Kidney epithelial cell (primary cell): ENCODE measurements around the gene DYRK1B. TPM values are rescaled to one million over a fixed set of nuclear protein-coding genes. Genes with fewer than 3 reads are reported as not detected.

Experiments used
- DNase-seq: peaks from one replicate; pipeline ENCODE4 v3.0.0-alpha.2; 2010; ENCODE audit warnings: low read depth
- H3K27me3 ChIP-seq: 2 replicates; pipeline ENCODE4 v1.6.0; 2011; ENCODE audit warnings: low read length; ENCODE audit not compliant: control insufficient read depth, insufficient read depth
- H3K36me3 ChIP-seq: 2 replicates; pipeline ENCODE4 v1.5.1; 2011; ENCODE audit warnings: low read length; ENCODE audit not compliant: control insufficient read depth, insufficient read depth
- H3K4me3 ChIP-seq: 2 replicates; pipeline ENCODE4 v1.5.1; 2011; ENCODE audit warnings: low read depth, mild to moderate bottlenecking, control low read depth, low read length
- total RNA-seq: library from RNA; depleted of rRNA; stranded (reverse); fragments of >200 nt; gene quantifications from 2 replicates; pipeline ENCODE4 v1.2.3, GENCODE V29; 2015
- TF ChIP-seq, protein P1 (sequence below): IDR thresholded peaks from 2 replicates; pipeline ENCODE4 v1.5.1; 2011; ENCODE audit warnings: mild to moderate bottlenecking, moderate library complexity, low read length, control low read depth, inconsistent platforms; ENCODE audit not compliant: insufficient read depth, poor library complexity, severe bottlenecking

DYRK1B gene
- total RNA-seq, 1 donor from 2014 or later, result 19.3 TPM

DNA sequence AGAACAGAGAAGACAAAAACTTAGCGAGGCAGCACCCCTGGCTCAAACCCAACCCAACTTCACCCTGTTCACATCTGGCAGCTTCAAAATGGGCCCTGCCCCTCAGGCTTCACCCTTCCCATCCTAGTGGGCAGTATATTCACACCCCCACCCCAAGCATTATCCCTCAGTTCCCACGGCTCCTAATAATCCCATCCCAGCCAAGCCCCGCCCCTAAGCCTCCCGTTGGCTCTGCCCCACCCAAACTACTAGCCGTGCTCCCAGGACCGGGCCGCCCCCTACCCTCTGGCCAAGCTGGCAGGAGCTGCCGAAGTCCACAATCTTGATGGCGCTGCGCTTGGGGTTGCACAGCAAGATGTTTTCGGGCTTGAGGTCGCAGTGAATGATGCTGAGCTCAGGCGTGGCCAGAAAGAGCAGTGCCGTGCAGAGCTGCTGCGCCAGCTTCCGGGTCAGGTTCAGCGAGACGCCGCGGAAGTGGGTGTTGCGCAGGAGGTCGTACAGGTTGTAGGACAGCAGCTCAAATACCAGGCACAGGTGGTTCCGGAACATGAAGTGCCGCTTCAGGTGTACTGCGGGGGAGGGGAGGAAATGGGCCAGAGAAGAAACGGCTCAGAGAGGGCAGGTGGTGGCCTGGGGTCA is 5.8 kb downstream of the DYRK1B start:
- DNase-seq, result no peak
- Histone ChIP-seq H3K36me3 (peaks cover 3% of the 10 kb centered on the region), H3K27me3 (no peaks in the 10 kb centered on the region), H3K4me3 (no peak overlapping the region)
- TF ChIP-seq, protein P1, sequence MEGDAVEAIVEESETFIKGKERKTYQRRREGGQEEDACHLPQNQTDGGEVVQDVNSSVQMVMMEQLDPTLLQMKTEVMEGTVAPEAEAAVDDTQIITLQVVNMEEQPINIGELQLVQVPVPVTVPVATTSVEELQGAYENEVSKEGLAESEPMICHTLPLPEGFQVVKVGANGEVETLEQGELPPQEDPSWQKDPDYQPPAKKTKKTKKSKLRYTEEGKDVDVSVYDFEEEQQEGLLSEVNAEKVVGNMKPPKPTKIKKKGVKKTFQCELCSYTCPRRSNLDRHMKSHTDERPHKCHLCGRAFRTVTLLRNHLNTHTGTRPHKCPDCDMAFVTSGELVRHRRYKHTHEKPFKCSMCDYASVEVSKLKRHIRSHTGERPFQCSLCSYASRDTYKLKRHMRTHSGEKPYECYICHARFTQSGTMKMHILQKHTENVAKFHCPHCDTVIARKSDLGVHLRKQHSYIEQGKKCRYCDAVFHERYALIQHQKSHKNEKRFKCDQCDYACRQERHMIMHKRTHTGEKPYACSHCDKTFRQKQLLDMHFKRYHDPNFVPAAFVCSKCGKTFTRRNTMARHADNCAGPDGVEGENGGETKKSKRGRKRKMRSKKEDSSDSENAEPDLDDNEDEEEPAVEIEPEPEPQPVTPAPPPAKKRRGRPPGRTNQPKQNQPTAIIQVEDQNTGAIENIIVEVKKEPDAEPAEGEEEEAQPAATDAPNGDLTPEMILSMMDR, result no peak

DNA sequence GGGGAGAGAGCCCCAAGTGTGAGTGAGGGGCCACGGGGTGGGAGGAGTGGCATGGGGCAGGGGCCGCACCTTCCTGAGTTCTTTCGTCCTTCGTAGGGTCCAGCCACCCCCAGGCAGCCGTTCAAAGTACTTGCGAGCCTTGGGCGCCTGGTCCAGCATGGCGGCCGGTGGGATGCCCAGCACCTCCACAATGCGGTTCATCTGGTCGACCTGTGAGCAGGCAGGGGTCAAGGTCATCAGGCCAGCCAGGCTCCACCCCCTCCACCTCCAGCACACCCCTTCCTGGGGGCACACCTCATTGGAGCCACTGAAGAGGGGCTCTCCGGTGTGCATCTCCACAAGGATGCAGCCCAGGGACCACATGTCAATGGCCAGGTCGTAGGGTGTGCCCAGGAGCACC is 6.7 kb downstream of the DYRK1B start:
- no peak for DNase-seq
- TF ChIP-seq, protein P1, result no peak
- Histone ChIP-seq H3K27me3 (no peaks in the 10 kb centered on the region), H3K4me3 (no peak overlapping the region), H3K36me3 (peaks cover 3% of the 10 kb centered on the region)

DNA sequence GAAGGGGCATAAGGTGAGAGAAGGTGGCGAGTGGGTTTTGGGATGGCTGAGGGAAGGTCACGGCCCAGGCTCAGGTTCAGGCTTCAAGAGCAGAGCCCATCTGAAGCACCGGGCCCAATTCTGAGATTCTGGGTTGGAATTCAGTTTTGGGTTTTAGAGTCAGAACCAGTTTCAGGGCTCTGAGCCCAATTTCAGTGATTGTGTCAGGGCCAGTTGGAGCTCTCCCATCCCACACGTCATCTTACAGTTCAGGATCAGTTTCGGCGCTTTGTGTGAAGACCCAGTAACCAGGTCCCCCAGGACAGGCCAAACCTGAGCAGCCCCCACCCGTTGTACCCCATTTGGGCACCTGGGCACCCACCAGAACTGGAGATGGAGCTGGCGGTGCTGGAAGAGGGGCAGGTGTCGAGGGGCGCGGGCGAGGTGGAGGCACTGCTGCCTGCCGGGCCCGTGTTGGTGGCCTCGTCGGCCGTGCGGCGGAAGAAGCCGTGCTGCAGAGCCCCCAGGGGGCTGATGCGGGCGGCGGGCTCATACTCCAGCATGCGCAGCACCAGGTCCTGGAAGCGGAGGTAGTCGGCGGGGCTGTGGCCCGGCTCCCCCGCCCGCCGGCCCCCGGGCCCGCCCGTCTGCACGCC is 7.5 kb downstream of the DYRK1B start:
- Histone ChIP-seq H3K27me3 (no peaks in the 10 kb centered on the region), H3K4me3 (no peak overlapping the region), H3K36me3 (peaks cover 3% of the 10 kb centered on the region)
- TF ChIP-seq, protein P1, result no peak
- no peak for DNase-seq

DNA sequence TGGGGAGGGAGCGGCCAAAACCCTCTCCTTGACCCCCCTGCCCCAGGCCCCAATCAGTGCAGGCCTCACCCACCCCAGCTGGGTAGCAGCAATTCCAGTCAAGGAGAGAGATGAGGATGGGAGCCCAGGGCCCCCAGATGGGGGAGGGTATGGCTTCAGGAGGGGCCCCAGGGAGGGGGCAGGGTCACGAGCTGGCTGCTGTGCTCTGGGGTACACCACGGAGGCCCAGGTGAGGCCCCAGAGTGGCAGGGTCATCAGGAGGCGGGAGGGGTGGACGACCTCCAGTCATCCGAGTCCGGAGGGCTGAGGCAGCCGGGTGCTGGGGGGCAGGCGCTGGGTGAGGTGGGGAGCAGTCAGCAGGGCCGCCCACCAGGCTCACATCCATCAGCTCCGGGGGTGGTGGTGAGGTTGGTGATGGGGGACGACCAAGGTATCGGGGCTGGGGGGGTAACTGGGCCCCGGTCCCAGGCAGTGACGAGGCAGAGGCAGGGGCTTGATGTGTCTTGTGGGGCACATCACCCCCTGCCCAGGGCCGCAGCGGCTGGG is 8.4 kb downstream of the DYRK1B start:
- peaks cover 3% of the 10 kb centered on the region for H3K36me3 ChIP-seq
- no peak for DNase-seq
- TF ChIP-seq, protein P1, result no peak
- no peaks in the 10 kb centered on the region for H3K27me3 ChIP-seq
- no peak overlapping the region for H3K4me3 ChIP-seq

DNA sequence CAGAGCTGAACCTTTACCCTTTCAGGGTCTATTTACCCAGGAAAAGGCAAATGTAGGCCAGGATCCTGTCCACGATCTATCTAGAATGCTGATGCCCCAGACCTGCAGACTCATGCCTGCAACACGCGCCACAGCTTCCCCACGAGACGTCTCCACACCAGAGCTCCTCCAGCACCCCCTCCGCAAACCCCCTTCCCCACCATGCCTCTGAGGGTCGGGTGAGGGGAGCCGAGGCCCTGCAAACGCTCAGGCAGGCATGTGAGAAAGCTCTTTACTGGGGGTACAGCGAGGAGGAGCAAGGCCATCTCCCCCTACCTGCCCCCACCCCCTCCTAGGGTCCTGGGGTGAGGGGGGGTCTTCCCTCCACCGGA is 8.9 kb downstream of the DYRK1B start:
- Histone ChIP-seq H3K4me3 (no peak overlapping the region), H3K36me3 (peaks cover 3% of the 10 kb centered on the region), H3K27me3 (no peaks in the 10 kb centered on the region)
- DNase-seq, result no peak
- TF ChIP-seq, protein P1, result no peak
